HEK293 (cell line): Measurements from ENCODE around the gene KRTAP21-1.

ENCODE experiments used
- CTCF ChIA-PET: fragments of 350-600 bp; formaldehyde crosslinking; extraction: SDS; loops from one replicate; lab custom pipeline; 2021; ENCODE audit warnings: antibody characterized with exemption; lab: Yijun Ruan, JAX
- POLR2A ChIA-PET: fragments of 300-600 bp; formaldehyde crosslinking; extraction: SDS; loops from one replicate; lab custom pipeline; 2020; ENCODE audit warnings: antibody characterized with exemption, inconsistent platforms; lab: Yijun Ruan, JAX
- H3K27ac ChIP-seq: fragments of 200-500 bp; sonication (Bioruptor generic); 2 replicates; pipeline ENCODE4 v1.5.1; 2014; ENCODE audit warnings: low read depth, low read length, control low read depth, inconsistent platforms; ENCODE audit errors: extremely low read depth
- H3K36me3 ChIP-seq, 2 experiments: fragments of 200-500 bp in 1 of 2; sonication (Bioruptor generic) in 1 of 2; 1 replicate in 1 of 2; 2 replicates in 1 of 2; pipeline ENCODE4 v1.5.1; 2014 to 2017; ENCODE audit warnings: inconsistent platforms in 2 of 2, low read length in 2 of 2; ENCODE audit not compliant: control insufficient read depth in 2 of 2, insufficient read depth in 1 of 2
- H3K4me1 ChIP-seq: fragments of 200-500 bp; sonication (Bioruptor generic); 2 replicates; pipeline ENCODE4 v1.5.1; 2014; ENCODE audit warnings: mild to moderate bottlenecking, low read length, inconsistent platforms; ENCODE audit not compliant: control insufficient read depth, insufficient read depth
- H3K4me3 ChIP-seq: 2 replicates; pipeline ENCODE4 v1.5.1; 2011; ENCODE audit warnings: low read depth, mild to moderate bottlenecking, control low read depth, low read length, moderate library complexity
- H3K9me3 ChIP-seq: fragments of 200-500 bp; sonication (Bioruptor generic); 2 replicates; pipeline ENCODE4 v1.5.1; 2014; ENCODE audit warnings: low read depth, low read length, inconsistent platforms; ENCODE audit not compliant: control insufficient read depth, insufficient read depth
- GFI1B ChIP-seq: fragments of 450-650 bp; formaldehyde crosslinking; IDR thresholded peaks from 2 replicates; pipeline ENCODE4 v1.5.1; 2016; ENCODE audit warnings: missing biosample characterization, missing genetic modification characterization
- GLI4 ChIP-seq: fragments of 450-650 bp; formaldehyde crosslinking; IDR thresholded peaks from 2 replicates; pipeline ENCODE4 v1.5.1; 2016; ENCODE audit warnings: missing biosample characterization, missing genetic modification characterization
- HOXD13 ChIP-seq: sonication (generic); formaldehyde crosslinking; IDR thresholded peaks from 2 replicates; pipeline ENCODE4 v1.8.0; 2022; ENCODE audit warnings: missing genetic modification reagents, borderline replicate concordance
- MEIS1 ChIP-seq: sonication (generic); formaldehyde crosslinking; IDR thresholded peaks from 2 replicates; pipeline ENCODE4 v1.8.1; 2022; ENCODE audit warnings: missing genetic modification reagents, mild to moderate bottlenecking, borderline replicate concordance
- REPIN1 ChIP-seq: fragments of 450-650 bp; formaldehyde crosslinking; IDR thresholded peaks from 2 replicates; pipeline ENCODE4 v1.5.1; 2017; ENCODE audit warnings: missing biosample characterization, missing genetic modification characterization, low read depth
- SCRT1 ChIP-seq: fragments of 450-650 bp; formaldehyde crosslinking; IDR thresholded peaks from 2 replicates; pipeline ENCODE4 v1.5.1; 2016; ENCODE audit warnings: missing biosample characterization, missing genetic modification characterization, borderline replicate concordance
- SP2 ChIP-seq: fragments of 450-650 bp; formaldehyde crosslinking; IDR thresholded peaks from 2 replicates; pipeline ENCODE4 v1.5.1; 2016; ENCODE audit warnings: missing biosample characterization, missing genetic modification characterization
- SP3 ChIP-seq: fragments of 450-650 bp; formaldehyde crosslinking; IDR thresholded peaks from 2 replicates; pipeline ENCODE4 v1.5.1; 2016; ENCODE audit warnings: missing biosample characterization, missing genetic modification characterization
- SP7 ChIP-seq: fragments of 450-650 bp; formaldehyde crosslinking; IDR thresholded peaks from 2 replicates; pipeline ENCODE4 v1.5.1; 2016; ENCODE audit warnings: missing biosample characterization, missing genetic modification characterization
- YY2 ChIP-seq: fragments of 450-650 bp; formaldehyde crosslinking; IDR thresholded peaks from 2 replicates; pipeline ENCODE4 v1.5.1; 2016; ENCODE audit warnings: missing biosample characterization, missing genetic modification characterization
- ZBTB1 ChIP-seq: fragments of 450-650 bp; formaldehyde crosslinking; IDR thresholded peaks from 2 replicates; pipeline ENCODE4 v1.5.1; 2016; ENCODE audit warnings: missing biosample characterization, missing genetic modification characterization
- ZFP41 ChIP-seq: fragments of 450-650 bp; formaldehyde crosslinking; IDR thresholded peaks from 2 replicates; pipeline ENCODE4 v1.5.1; 2016; ENCODE audit warnings: missing biosample characterization, missing genetic modification characterization, borderline replicate concordance
- ZNF114 ChIP-seq: fragments of 450-650 bp; formaldehyde crosslinking; IDR thresholded peaks from 2 replicates; pipeline ENCODE4 v1.5.0; 2017; ENCODE audit warnings: missing biosample characterization, missing genetic modification characterization
- ZNF211 ChIP-seq: fragments of 450-650 bp; formaldehyde crosslinking; IDR thresholded peaks from 2 replicates; pipeline ENCODE4 v1.5.1; 2016; ENCODE audit warnings: low read depth, missing biosample characterization, missing genetic modification characterization
- ZNF341 ChIP-seq: fragments of 450-650 bp; formaldehyde crosslinking; IDR thresholded peaks from 2 replicates; pipeline ENCODE4; 2016; ENCODE audit warnings: low read depth, missing biosample characterization, missing genetic modification characterization
- ZNF48 ChIP-seq: fragments of 450-650 bp; formaldehyde crosslinking; IDR thresholded peaks from 2 replicates; pipeline ENCODE4 v1.5.1; 2016; ENCODE audit warnings: missing biosample characterization, missing genetic modification characterization
- ZNF510 ChIP-seq: fragments of 450-650 bp; formaldehyde crosslinking; IDR thresholded peaks from 2 replicates; pipeline ENCODE4 v1.5.1; 2018; ENCODE audit warnings: mild to moderate bottlenecking, missing genetic modification characterization, missing biosample characterization; ENCODE audit not compliant: insufficient replicate concordance
- ZNF548 ChIP-seq: fragments of 450-650 bp; formaldehyde crosslinking; IDR thresholded peaks from 2 replicates; pipeline ENCODE4 v1.5.1; 2016; ENCODE audit warnings: missing biosample characterization, missing genetic modification characterization
- ZNF560 ChIP-seq: fragments of 450-650 bp; formaldehyde crosslinking; IDR thresholded peaks from 2 replicates; pipeline ENCODE4 v1.5.1; 2017; ENCODE audit warnings: missing biosample characterization, missing genetic modification characterization, borderline replicate concordance
- ZNF596 ChIP-seq: fragments of 450-650 bp; IDR thresholded peaks from 2 replicates; pipeline ENCODE4 v1.5.0; 2018; ENCODE audit warnings: missing biosample characterization, mild to moderate bottlenecking, missing genetic modification characterization, moderate library complexity
- ZNF623 ChIP-seq: fragments of 450-650 bp; formaldehyde crosslinking; IDR thresholded peaks from 2 replicates; pipeline ENCODE4 v1.5.1; 2016; ENCODE audit warnings: missing biosample characterization, missing genetic modification characterization
- ZNF629 ChIP-seq: fragments of 450-650 bp; formaldehyde crosslinking; IDR thresholded peaks from 2 replicates; pipeline ENCODE4 v1.5.1; 2017; ENCODE audit warnings: missing biosample characterization, missing genetic modification characterization
- ZNF660 ChIP-seq: fragments of 450-650 bp; IDR thresholded peaks from 2 replicates; pipeline ENCODE4 v1.5.1; 2018; ENCODE audit warnings: missing biosample characterization, mild to moderate bottlenecking, missing genetic modification characterization
- ZNF777 ChIP-seq: fragments of 450-650 bp; formaldehyde crosslinking; IDR thresholded peaks from 2 replicates; pipeline ENCODE4 v1.5.1; 2017; ENCODE audit warnings: missing biosample characterization, missing genetic modification characterization, borderline replicate concordance
- ZSCAN30 ChIP-seq: fragments of 450-650 bp; IDR thresholded peaks from 2 replicates; pipeline ENCODE4 v1.5.1; 2018; ENCODE audit warnings: missing biosample characterization, mild to moderate bottlenecking, missing genetic modification characterization, moderate library complexity
- TF ChIP-seq, protein P1 (sequence below): fragments of 450-650 bp; formaldehyde crosslinking; IDR thresholded peaks from 2 replicates; pipeline ENCODE4 v1.5.1; 2016; ENCODE audit warnings: missing biosample characterization, missing genetic modification characterization, borderline replicate concordance
- TF ChIP-seq, protein P2 (sequence below): fragments of 450-650 bp; formaldehyde crosslinking; IDR thresholded peaks from 2 replicates; pipeline ENCODE4 v1.5.1; 2016; ENCODE audit warnings: missing biosample characterization, missing genetic modification characterization

Gene KRTAP21-1

DNA sequence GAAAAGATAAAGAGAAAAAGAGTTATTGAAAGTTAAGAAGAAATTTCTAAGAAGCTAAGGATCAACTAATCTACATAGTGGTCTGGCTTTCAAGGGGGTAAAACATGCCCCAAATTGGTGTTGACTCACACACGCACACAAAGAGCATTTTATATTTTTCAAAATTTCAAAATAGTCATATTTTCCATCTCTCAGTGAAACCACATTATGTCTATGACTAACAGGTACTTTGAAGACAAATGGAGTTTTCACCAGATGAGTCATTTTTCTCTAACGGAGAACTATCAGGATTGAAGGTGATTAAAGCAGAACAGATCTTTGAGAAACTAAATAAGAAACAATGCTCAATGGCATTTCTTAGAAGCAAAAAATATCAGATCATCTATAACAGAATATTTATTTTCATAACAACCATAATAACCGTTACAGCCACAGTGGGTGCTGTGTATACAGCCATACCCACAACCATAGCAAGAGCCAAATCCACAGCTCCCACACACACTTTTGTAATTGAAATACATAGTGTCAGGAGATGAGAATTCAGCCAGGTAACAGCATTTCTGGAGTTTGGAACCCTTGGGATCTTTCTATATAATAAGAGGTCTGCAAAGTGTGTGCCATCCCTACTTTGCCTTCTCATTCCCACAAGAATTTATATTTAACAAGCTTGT is 36.9 kb downstream of the KRTAP21-1 start, which contains the start of gene KRTAP21-3:
TSS of gene KRTAP21-3 (minus strand) at position 539 of the 671 bp plus-strand sequence. CDS start at position 521, 18 bp downstream.
- no peak within 1 kb of the TSS for H3K27ac ChIP-seq
- no peak for TF ChIP-seq ZNF341 (tag by site-specific recombination)
- TF ChIP-seq ZFP41, result no peak
- TF ChIP-seq SCRT1 (tag by site-specific recombination), result no peak
- no peak for TF ChIP-seq ZSCAN30 (tag by site-specific recombination)
- TF ChIP-seq GFI1B (tag by site-specific recombination), result no peak
- no peak for TF ChIP-seq ZNF623 (tag by site-specific recombination)
- no peak for TF ChIP-seq ZBTB1 (tag by site-specific recombination)
- no peak for TF ChIP-seq ZNF560 (tag by site-specific recombination)
- TF ChIP-seq, protein P1, sequence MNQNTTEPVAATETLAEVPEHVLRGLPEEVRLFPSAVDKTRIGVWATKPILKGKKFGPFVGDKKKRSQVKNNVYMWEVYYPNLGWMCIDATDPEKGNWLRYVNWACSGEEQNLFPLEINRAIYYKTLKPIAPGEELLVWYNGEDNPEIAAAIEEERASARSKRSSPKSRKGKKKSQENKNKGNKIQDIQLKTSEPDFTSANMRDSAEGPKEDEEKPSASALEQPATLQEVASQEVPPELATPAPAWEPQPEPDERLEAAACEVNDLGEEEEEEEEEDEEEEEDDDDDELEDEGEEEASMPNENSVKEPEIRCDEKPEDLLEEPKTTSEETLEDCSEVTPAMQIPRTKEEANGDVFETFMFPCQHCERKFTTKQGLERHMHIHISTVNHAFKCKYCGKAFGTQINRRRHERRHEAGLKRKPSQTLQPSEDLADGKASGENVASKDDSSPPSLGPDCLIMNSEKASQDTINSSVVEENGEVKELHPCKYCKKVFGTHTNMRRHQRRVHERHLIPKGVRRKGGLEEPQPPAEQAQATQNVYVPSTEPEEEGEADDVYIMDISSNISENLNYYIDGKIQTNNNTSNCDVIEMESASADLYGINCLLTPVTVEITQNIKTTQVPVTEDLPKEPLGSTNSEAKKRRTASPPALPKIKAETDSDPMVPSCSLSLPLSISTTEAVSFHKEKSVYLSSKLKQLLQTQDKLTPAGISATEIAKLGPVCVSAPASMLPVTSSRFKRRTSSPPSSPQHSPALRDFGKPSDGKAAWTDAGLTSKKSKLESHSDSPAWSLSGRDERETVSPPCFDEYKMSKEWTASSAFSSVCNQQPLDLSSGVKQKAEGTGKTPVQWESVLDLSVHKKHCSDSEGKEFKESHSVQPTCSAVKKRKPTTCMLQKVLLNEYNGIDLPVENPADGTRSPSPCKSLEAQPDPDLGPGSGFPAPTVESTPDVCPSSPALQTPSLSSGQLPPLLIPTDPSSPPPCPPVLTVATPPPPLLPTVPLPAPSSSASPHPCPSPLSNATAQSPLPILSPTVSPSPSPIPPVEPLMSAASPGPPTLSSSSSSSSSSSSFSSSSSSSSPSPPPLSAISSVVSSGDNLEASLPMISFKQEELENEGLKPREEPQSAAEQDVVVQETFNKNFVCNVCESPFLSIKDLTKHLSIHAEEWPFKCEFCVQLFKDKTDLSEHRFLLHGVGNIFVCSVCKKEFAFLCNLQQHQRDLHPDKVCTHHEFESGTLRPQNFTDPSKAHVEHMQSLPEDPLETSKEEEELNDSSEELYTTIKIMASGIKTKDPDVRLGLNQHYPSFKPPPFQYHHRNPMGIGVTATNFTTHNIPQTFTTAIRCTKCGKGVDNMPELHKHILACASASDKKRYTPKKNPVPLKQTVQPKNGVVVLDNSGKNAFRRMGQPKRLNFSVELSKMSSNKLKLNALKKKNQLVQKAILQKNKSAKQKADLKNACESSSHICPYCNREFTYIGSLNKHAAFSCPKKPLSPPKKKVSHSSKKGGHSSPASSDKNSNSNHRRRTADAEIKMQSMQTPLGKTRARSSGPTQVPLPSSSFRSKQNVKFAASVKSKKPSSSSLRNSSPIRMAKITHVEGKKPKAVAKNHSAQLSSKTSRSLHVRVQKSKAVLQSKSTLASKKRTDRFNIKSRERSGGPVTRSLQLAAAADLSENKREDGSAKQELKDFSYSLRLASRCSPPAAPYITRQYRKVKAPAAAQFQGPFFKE (tag by site-specific recombination), result no peak
- no peak for TF ChIP-seq MEIS1 (CRISPR knock-in tag)
- TF ChIP-seq ZNF114 (tag by site-specific recombination), result no peak
- TF ChIP-seq ZNF548 (tag by site-specific recombination), result no peak
- TF ChIP-seq SP2 (tag by site-specific recombination), result no peak
- TF ChIP-seq GLI4 (tag by site-specific recombination), result no peak
- TF ChIP-seq ZNF777, result no peak
- TF ChIP-seq SP7 (tag by site-specific recombination), result no peak
- no peak for TF ChIP-seq ZNF48 (tag by site-specific recombination)
- no peak for TF ChIP-seq HOXD13 (CRISPR knock-in tag)
- TF ChIP-seq SP3, result no peak
- no peak for TF ChIP-seq ZNF596 (tag by site-specific recombination)
- ChIA-PET CTCF (interaction anchor here (0.6 kb wide), 1 partner anchor 1630 kb away, joined by 4 read pairs; no protein-coding TSS in a partner anchor), POLR2A (no interaction called here)
- H3K9me3 ChIP-seq, result no peaks in the 10 kb centered on the region
- H3K4me1 ChIP-seq, result no peaks in the 10 kb centered on the region
- H3K4me3 ChIP-seq, result no peak within 1 kb of the TSS
- H3K36me3 ChIP-seq, result no peaks in the 10 kb centered on the region

DNA sequence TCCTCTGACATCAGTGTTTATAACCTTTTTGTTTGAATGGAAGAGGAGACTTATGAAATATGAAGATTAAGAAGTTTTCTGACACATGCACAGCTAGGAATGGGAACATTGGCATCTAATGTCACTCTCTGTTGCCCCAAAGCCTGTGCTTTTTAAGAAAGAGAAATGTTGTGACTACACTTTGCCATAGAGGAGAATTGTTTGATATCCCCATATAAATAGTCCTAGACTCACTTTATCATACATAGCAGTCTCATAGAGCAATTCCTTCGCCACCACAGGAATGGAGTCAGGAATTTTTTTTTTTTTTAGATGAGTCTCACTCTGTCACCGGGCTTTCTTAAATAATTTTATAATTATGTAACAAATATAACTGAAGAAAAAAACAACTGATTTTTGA is 38.1 kb downstream of the KRTAP21-1 start:
- POLR2A ChIA-PET, result interaction anchor here (0.6 kb wide), 1 partner anchor 29 kb away, joined by 3 read pairs; no protein-coding TSS in a partner anchor
- H3K4me1 ChIP-seq, result no peaks in the 10 kb centered on the region
- H3K36me3 ChIP-seq, result no peaks in the 10 kb centered on the region
- H3K9me3 ChIP-seq, result no peaks in the 10 kb centered on the region
- CTCF ChIA-PET, result no interaction called here
- H3K27ac ChIP-seq, result no peak overlapping the region
- H3K4me3 ChIP-seq, result no peak overlapping the region
- TF ChIP-seq REPIN1 (tag by site-specific recombination), result no peak
- no peak for TF ChIP-seq ZNF211
- TF ChIP-seq, protein P2, sequence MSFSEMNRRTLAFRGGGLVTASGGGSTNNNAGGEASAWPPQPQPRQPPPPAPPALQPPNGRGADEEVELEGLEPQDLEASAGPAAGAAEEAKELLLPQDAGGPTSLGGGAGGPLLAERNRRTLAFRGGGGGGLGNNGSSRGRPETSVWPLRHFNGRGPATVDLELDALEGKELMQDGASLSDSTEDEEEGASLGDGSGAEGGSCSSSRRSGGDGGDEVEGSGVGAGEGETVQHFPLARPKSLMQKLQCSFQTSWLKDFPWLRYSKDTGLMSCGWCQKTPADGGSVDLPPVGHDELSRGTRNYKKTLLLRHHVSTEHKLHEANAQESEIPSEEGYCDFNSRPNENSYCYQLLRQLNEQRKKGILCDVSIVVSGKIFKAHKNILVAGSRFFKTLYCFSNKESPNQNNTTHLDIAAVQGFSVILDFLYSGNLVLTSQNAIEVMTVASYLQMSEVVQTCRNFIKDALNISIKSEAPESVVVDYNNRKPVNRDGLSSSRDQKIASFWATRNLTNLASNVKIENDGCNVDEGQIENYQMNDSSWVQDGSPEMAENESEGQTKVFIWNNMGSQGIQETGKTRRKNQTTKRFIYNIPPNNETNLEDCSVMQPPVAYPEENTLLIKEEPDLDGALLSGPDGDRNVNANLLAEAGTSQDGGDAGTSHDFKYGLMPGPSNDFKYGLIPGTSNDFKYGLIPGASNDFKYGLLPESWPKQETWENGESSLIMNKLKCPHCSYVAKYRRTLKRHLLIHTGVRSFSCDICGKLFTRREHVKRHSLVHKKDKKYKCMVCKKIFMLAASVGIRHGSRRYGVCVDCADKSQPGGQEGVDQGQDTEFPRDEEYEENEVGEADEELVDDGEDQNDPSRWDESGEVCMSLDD (tag by site-specific recombination), result no peak
- no peak for TF ChIP-seq ZNF660
- no peak for TF ChIP-seq ZNF629 (tag by site-specific recombination)
- no peak for TF ChIP-seq ZNF341 (tag by site-specific recombination)
- no peak for TF ChIP-seq SP7 (tag by site-specific recombination)
- no peak for TF ChIP-seq YY2 (tag by site-specific recombination)
- TF ChIP-seq HOXD13 (CRISPR knock-in tag), result no peak
- no peak for TF ChIP-seq ZNF510 (tag by site-specific recombination)
